Activated CD8-positive, alpha-beta memory T cell treated with anti-CD3 and anti-CD28 coated beads for 4 hours (primary cell): ENCODE results near the gene KCNIP4.

Source experiments
- DNase-seq, 2 donors: peaks; one replicate each; pipeline ENCODE4 v3.0.0-alpha.2; 2020; ENCODE audit warnings: low read depth in 2 of 2

The KCNIP4 gene

DNA sequence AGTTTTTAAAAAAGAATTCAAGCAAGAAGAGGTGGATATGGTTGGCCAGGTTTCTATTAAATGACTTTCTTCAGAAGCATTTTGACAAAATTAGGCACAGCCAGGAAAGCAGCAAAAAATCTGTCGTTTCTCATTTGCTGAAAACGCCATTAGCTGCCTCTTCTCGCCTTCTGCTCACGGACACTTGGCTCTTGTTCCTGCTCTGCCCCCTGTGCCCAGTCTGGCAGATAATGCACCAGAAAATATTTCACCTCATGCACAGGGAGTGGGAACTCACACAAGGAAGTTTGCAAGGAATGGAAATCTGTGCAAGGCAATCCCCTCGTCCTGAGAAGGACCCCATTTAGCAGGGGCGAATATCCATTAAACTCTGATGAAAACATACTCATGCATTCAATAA, 988.3 kb downstream of the KCNIP4 start:
- DNase-seq, result no peak

DNA sequence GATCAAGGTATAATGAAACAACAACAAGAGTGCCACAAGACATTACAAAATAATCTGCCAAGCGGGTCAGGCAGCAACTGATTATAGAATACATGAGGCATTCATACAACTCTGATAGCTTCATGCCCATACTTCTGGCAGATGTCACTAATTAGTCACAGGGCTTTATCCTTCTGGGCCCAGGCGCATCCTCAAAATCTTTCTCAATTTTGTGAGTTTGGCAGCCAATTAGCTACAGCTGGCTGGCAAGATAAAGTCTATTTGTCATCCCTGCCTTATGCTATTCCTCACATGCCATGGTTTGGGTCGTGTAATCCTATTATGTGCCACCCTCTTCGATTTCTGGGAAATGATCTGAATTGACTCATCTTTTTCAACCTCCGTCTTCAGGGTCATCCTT, 994.0 kb downstream of the KCNIP4 start:
- DNase-seq, result no peak

DNA sequence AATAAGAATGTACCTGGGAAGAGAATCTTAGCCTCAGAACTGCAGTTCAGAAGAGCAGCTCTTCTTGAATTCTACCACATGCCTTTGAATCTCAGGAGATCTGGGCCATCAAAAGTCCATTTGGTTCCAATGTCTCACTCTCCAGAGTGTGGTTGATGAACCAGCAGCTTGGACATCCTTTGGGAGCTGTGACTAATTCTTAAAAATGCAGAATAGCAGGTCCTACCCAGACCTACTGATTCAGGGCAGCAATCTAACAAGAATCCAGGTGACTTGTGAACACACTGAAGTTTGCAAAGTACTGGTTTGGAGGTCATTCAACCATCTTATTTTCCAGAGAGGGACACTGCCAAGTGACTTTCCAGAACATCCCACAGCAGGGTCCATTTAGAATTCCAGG, 1003.6 kb downstream of the KCNIP4 start:
- no peak for DNase-seq

DNA sequence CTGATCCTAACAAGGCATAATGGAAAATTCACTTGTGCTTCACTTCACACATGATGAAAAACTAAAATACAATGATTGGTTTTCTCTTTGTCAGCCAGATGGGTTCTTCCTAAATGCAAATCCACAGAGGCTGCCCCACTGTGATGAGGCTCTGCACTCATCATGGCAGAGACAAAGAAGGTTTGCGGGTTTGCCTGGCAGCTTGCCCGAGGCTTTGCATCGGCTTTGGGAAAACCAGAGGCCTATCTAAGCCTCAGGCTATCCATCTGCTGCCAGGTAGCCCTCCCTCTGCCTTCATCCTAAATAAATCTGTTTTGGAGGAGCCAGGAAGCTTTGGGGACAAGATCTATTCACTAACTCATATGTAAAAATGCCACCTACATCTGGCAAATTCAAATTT, 1004.1 kb downstream of the KCNIP4 start:
- DNase-seq, result no peak

DNA sequence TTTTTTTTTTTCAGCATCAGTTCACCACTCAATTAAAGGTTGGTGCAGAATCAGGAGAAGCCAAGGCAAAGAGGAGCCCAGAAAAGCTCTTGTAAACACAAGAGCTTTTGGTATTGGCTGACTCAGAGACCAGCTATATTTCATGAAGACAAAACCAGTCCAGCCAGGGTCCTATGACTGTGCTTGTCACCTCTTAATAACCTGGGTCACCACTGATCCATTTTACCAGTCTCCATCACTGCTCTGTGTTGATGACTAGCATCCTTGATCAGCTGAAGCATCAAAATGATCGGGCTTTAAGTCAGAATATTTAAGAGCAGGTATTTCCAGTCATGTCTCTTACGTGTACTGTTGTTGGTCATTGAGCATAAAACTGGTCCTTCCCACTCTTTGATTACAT, 1010.4 kb downstream of the KCNIP4 start:
- no peak for DNase-seq

GRCh38 chr4:20926529-20926928, 1022.0 kb downstream of the KCNIP4 start:
- no peak for DNase-seq

DNA sequence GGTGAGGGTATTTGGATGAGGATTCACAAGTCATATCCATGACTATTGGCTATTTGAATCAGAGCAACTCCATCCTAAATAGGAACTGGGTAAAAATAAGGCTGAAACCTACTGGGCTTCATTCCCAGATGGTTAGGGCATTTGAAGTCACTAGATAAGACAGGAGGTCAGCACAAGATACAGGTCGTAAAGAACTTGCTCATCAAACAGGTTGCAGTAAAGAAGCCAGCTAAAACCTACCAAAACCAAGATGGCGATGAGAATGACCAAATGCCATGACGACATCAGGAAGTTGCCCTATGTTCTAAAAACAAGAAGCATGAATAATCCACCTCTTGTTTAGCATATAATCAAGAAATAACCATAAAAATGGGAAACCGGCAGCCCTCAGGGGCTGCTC, 1023.4 kb downstream of the KCNIP4 start:
- no peak for DNase-seq

GRCh38 chr4:20922962-20923361, 1025.6 kb downstream of the KCNIP4 start:
- DNase-seq, result no peak

DNA sequence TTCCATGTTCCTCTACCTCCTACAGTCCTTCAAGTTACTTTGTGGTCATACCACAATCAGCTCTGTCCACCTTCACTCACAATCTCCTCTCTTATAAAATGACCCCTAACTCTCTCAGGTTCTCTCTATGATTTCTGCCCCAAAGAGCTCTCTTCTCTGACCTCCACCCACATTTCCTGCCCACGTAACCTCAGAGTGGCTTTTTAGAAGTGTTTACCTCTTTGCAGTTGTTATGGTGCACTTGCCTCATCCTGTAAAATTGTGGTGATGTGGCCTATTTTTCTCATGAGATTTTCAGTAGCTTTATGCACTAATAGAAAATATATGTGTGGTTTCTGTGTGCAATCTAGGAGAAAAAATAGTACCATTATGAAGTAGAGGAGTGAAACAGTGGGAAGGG, 1032.5 kb downstream of the KCNIP4 start:
- DNase-seq, result peak in 1 of 2 donors; percentile 2

DNA sequence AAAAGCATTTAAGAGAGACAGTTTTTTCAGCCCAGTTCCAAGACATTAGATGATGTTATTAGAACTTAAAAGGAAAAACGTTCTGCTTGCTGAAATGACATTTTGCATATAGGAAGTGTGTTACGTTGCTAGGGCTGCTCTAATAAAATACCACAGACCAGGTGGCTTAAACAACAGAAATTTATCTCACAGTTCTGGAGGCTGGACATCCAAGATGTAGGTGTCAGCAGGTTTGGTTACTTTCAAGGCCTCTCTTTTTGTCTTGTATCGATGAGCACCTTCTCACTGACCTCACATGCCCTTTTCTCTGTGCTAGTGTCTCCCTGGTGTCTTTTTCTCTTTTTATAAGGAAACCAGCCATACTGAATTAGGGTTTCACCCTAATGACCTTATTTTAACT, 1043.6 kb downstream of the KCNIP4 start:
- no peak for DNase-seq

DNA sequence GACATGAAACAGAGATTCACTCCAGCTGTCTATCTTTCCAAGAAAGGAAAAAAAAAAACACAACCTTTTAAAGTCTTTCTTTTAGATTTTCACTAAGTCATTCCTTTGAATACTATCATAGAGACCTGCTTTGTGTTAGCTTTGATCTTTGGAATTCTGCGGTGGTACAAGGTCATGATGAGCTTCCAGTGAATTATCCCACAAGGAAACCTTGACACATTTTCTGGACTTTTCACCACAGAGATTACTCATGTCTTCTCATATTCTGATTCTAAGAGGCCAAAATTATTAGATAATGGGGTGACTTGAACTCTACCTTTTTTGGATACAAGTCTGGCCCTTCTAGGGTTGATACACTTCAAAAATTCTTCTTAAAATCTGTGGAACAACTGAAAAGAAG, 1046.7 kb downstream of the KCNIP4 start:
- no peak for DNase-seq

GRCh38 chr4:20899591-20899990, 1049.0 kb downstream of the KCNIP4 start:
- no peak for DNase-seq

GRCh38 chr4:20895988-20896387, 1052.6 kb downstream of the KCNIP4 start:
- DNase-seq, result no peak

GRCh38 chr4:20895208-20895607, 1053.4 kb downstream of the KCNIP4 start:
- DNase-seq, result no peak

DNA sequence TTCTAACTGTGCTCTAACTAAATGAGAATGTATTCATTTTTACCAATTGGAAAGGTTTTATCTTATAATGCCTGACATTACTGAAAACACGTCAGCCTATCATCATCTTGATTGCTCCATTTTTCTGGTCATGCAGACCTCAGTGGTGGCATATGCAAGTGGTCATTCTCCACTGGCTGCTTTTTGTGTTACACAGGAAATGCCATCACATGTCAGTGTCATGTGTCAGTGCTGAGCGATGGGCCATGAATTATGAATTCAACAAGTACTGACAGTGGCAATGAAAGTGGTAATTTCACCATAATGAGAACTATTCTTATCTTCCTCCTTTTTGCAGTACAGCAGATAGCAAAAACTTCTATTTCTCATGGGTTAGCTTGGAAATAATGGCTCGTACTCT, 1057.8 kb downstream of the KCNIP4 start:
- DNase-seq, result no peak

- no peak for DNase-seq
These were observed 1058.7 kb downstream of the KCNIP4 start for GRCh38 chr4:20889901-20890300.

DNA sequence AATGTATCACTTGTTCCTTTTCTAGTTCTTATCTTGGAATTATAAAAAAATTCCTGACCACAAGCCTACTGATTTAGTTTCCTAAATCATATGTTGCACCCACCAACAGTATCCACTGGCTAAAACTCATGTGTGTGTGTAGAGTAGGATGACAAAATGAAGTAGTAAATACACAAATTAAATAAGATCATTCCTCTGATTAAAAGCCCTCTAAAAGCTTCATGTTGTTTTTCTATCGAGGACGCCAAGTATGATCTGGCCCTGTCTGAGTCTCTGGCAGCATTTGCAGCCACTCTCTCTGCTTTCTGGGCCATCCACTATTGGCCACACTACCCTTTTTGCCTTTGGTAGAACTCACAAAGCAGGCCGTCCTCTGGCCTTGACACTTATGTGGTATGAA, 1064.9 kb downstream of the KCNIP4 start:
- DNase-seq, result no peak

DNA sequence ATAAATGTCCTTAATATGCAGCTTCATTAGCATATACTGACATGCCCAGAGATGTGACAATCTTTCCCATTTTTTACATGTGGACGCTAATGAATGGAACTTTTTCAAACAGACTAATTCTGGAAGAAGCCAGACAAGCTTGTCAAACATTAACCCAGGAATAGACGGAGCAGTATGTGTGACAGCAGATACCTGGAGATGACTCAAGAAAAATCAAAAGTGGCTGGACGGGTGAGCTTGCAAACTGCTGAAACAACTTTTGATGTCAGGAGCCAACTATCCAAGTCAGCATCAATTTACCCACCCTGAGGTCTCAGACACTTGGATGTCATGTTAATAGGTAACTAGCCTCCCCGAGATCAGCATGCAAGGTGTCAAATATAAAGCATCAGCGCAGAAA, 1065.3 kb downstream of the KCNIP4 start:
- no peak for DNase-seq

GRCh38 chr4:20882500-20882899, 1066.1 kb downstream of the KCNIP4 start:
- DNase-seq, result no peak

DNA sequence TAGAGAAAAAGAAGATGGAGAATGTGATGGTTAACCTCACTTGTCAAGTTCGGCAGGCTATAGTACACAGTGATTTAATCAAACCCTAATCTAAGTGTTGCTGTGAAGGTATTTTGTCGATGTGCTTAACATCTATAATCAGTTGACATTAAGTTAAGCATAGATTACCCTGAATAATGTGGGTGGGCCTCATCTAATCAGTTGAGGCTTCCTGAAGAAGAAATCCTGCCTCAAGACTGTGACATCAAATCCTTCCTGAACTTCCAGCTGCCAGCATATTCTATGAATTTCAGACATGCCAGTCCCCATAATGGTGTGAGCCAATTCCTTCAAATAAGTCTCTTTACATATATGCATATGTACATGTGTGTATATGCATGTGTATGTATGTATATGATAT, 1066.9 kb downstream of the KCNIP4 start:
- DNase-seq, result no peak

GRCh38 chr4:20878806-20879205, 1069.8 kb downstream of the KCNIP4 start:
- DNase-seq, result no peak

DNA sequence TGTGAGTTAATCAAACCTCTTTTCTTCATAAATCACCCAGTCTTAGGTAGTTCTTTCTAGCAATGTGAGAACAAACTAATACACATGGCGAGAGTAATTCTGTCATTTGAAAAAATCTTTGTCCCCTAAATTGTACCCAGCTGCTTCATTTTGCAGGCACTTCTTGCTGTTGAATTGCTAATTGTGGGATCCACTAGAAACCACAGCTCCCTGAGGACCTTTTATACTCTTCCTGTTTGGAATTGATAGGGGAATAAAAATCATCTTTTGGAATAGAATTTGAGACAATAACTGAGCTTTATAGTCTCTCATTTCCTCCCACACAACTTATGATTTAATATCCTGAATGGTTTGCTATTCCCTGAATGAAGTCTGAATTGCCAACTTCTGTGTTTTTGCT, 1078.1 kb downstream of the KCNIP4 start:
- no peak for DNase-seq

- DNase-seq, result no peak
These were observed 1080.5 kb downstream of the KCNIP4 start for GRCh38 chr4:20868108-20868507.

- DNase-seq, result no peak
These were observed 1087.7 kb downstream of the KCNIP4 start for GRCh38 chr4:20860878-20861277.
